NCI-H1436 (cell line): ENCODE data around the gene CLDN7.
A peak's percentile ranks its signal among the peaks of the same experiment; 100 is the strongest.

ENCODE experiments used
- DNase-seq: peaks from one replicate; lab custom pipeline; 2025; lab: John Stamatoyannopoulos, UW

CLDN7 gene

GRCh38 chr17:7285679-7286078, 23.4 kb upstream of the CLDN7 start:
- DNase-seq, result no peak

GRCh38 chr17:7284911-7285310, 22.6 kb upstream of the CLDN7 start:
- no peak for DNase-seq

- no peak for DNase-seq
Measured at GRCh38 chr17:7283471-7284216, 21.4 kb upstream of the CLDN7 start.

- no peak for DNase-seq
Measured at GRCh38 chr17:7282752-7283321, 20.6 kb upstream of the CLDN7 start.

- no peak for DNase-seq
Measured at GRCh38 chr17:7281953-7282751, 19.9 kb upstream of the CLDN7 start.

- DNase-seq, result peak; percentile 70
Measured at GRCh38 chr17:7281074-7281952, 19.0 kb upstream of the CLDN7 start, which contains the start of gene SLC2A4. SLC2A4 (plus strand) TSS chr17:7281718; CDS start chr17:7281935, 217 bp downstream.

- DNase-seq, result peak; percentile 53
Measured at GRCh38 chr17:7280519-7281073, 18.3 kb upstream of the CLDN7 start.

- DNase-seq, result no peak
Measured at GRCh38 chr17:7279448-7279847, 17.2 kb upstream of the CLDN7 start.

- no peak for DNase-seq
Measured at GRCh38 chr17:7266784-7267183, 4.5 kb upstream of the CLDN7 start.

- no peak for DNase-seq
Measured at GRCh38 chr17:7263801-7264078, 1.5 kb upstream of the CLDN7 start.

GRCh38 chr17:7262935-7263800, 890 bp upstream of the CLDN7 start:
- DNase-seq, result no peak

- no peak for DNase-seq
Measured at GRCh38 chr17:7261379-7262191, 693 bp downstream of the CLDN7 start.

- no peak for DNase-seq
Measured at GRCh38 chr17:7260651-7261378, 1.5 kb downstream of the CLDN7 start.

GRCh38 chr17:7260151-7260550, 2.1 kb downstream of the CLDN7 start:
- DNase-seq, result no peak

- no peak for DNase-seq
Measured at GRCh38 chr17:7259555-7259889, 2.8 kb downstream of the CLDN7 start.

GRCh38 chr17:7258731-7259554, 3.3 kb downstream of the CLDN7 start:
- no peak for DNase-seq

GRCh38 chr17:7256766-7257456, 5.4 kb downstream of the CLDN7 start:
- no peak for DNase-seq

- DNase-seq, result no peak
Measured at GRCh38 chr17:7254511-7254910, 7.8 kb downstream of the CLDN7 start.
